HCT116 (cell line): Measurements from ENCODE around the gene EEFSEC. TPM values are rescaled to one million over a fixed set of nuclear protein-coding genes. Genes with fewer than 3 reads are reported as not detected.

Experiments
- ATAC-seq: fragments of 200-7000 bp; cut with Tn5 transposase; 2 replicates; pipeline ENCODE4 v1.9.1; 2020; ENCODE audit warnings: mild to moderate bottlenecking, moderate library complexity
- BruUV-seq: library from RNA; stranded (reverse); fragments of 400-500 nt; replicated peaks from 2 replicates; lab custom pipeline; 2021; lab: Mats Ljungman, UMichigan
- CTCF ChIA-PET: fragments of 300-600 bp; sonication (Branson Sonifier 250); formaldehyde crosslinking; loops from one replicate; lab custom pipeline; 2021; ENCODE audit warnings: antibody characterized with exemption; lab: Charles Lee
- POLR2A ChIA-PET: fragments of 300-600, 350-600 bp; sonication (Branson Sonifier 250); formaldehyde crosslinking; loops from one replicate; lab custom pipeline; 2021; ENCODE audit warnings: antibody characterized with exemption; lab: Charles Lee
- RAD21 ChIA-PET, 2 experiments: fragments of 300-600 bp; sonication (Branson Sonifier 250); formaldehyde crosslinking; loops; one replicate each; lab custom pipeline; 2023; ENCODE audit warnings: low total read pairs in 2 of 2; ENCODE audit not compliant: uncharacterized antibody in 2 of 2, unreplicated experiment in 2 of 2, low non-redundant PET in 1 of 2; lab: Charles Lee
- DNase-seq: peaks from one replicate; pipeline ENCODE4 v3.0.0-alpha.2; 2010; ENCODE audit warnings: low read depth, low spot score
- H2AFZ ChIP-seq: fragments of 200-600 bp; shearing (Covaris generic), sonication (generic); 2 replicates; pipeline ENCODE4 v1.6.1; 2017; ENCODE audit warnings: low read depth, mixed run types, mixed read lengths, antibody characterized with exemption, low read length; ENCODE audit not compliant: poor library complexity, severe bottlenecking
- H3K27ac ChIP-seq: 2 replicates; pipeline ENCODE4 v1.5.1; 2012; ENCODE audit warnings: low read depth, low read length
- H3K27me3 ChIP-seq: fragments of 200-600 bp; sonication (generic); 2 replicates; pipeline ENCODE4 v1.6.1; 2016; ENCODE audit warnings: mixed run types, low read length, mixed read lengths; ENCODE audit not compliant: insufficient read depth
- H3K36me3 ChIP-seq, 2 experiments: fragments of 200-500 bp in 1 of 2; fragments of 200-600 bp in 1 of 2; sonication (Bioruptor generic) in 1 of 2; sonication (generic) in 1 of 2; 2 replicates each; pipeline versions ENCODE4 v1.5.1 to v1.6.1; 2014 to 2016; ENCODE audit warnings: low read length in 2 of 2, inconsistent platforms in 1 of 2, mixed read lengths in 1 of 2, mixed run types in 1 of 2; ENCODE audit not compliant: insufficient read depth in 2 of 2, control insufficient read depth in 1 of 2
- H3K4me1 ChIP-seq, 2 experiments: fragments of 200-600 bp in 1 of 2; sonication (generic) in 1 of 2; 2 replicates each; pipeline versions ENCODE4 v1.5.1 to v1.6.1; 2012 to 2017; ENCODE audit warnings: low read length in 2 of 2, inconsistent platforms in 1 of 2, mild to moderate bottlenecking in 1 of 2, mixed read lengths in 1 of 2, mixed run types in 1 of 2, moderate library complexity in 1 of 2; ENCODE audit not compliant: insufficient read depth in 2 of 2, control insufficient read depth in 1 of 2
- H3K4me2 ChIP-seq: fragments of 200-600 bp; sonication (generic); 2 replicates; pipeline ENCODE4 v1.6.1; 2017; ENCODE audit warnings: mixed run types, low read length, mixed read lengths
- H3K4me3 ChIP-seq, 2 experiments: fragments of 200-600 bp in 1 of 2; sonication (generic) in 1 of 2; replicated peaks in 1 of 2; 2 replicates each; pipeline ENCODE4 v1.5.1; 2011 to 2016; ENCODE audit warnings: low read length in 2 of 2, control low read depth in 1 of 2, low read depth in 1 of 2, mild to moderate bottlenecking in 1 of 2, mixed read lengths in 1 of 2, mixed run types in 1 of 2
- H3K79me2 ChIP-seq: fragments of 200-600 bp; sonication (generic); 2 replicates; pipeline ENCODE4 v1.6.1; 2017; ENCODE audit warnings: mild to moderate bottlenecking, mixed run types, low read length, moderate library complexity, mixed read lengths; ENCODE audit not compliant: insufficient read depth
- H3K9ac ChIP-seq: fragments of 200-600 bp; sonication (generic); 2 replicates; pipeline ENCODE4 v1.6.1; 2016; ENCODE audit warnings: low read length, mixed read lengths
- H3K9me2 ChIP-seq: fragments of 200-600 bp; sonication (generic), shearing (Covaris generic); 2 replicates; pipeline ENCODE4 v1.6.1; 2017; ENCODE audit warnings: mixed run types, mild to moderate bottlenecking, moderate library complexity; ENCODE audit not compliant: insufficient read depth
- H3K9me3 ChIP-seq, 2 experiments: fragments of 200-500 bp in 1 of 2; fragments of 200-600 bp in 1 of 2; sonication (Bioruptor generic) in 1 of 2; sonication (generic) in 1 of 2; 2 replicates each; pipeline ENCODE4 v1.6.1; 2014 to 2017; ENCODE audit warnings: low read length in 2 of 2, mixed read lengths in 2 of 2, inconsistent platforms in 1 of 2, low read depth in 1 of 2, mild to moderate bottlenecking in 1 of 2, mixed run types in 1 of 2, moderate library complexity in 1 of 2; ENCODE audit not compliant: control insufficient read depth in 1 of 2, insufficient read depth in 1 of 2
- H4K20me1 ChIP-seq: fragments of 200-600 bp; sonication (generic), shearing (Covaris generic); 2 replicates; pipeline ENCODE4 v1.6.1; 2017; ENCODE audit warnings: mixed run types, mild to moderate bottlenecking, moderate library complexity; ENCODE audit not compliant: insufficient read depth
- CBX3 ChIP-seq: IDR thresholded peaks from 2 replicates; pipeline ENCODE4 v1.6.1; 2012; ENCODE audit warnings: low read depth
- CEBPB ChIP-seq: IDR thresholded peaks from 2 replicates; pipeline ENCODE4 v1.6.1; 2012; ENCODE audit warnings: low read depth
- CTCF ChIP-seq, 3 experiments: fragments of 200-600 bp in 1 of 3; sonication (generic) in 1 of 3; IDR thresholded peaks in 2 of 3; conservative IDR thresholded peaks in 1 of 3; 2 replicates each; pipeline ENCODE4 v1.5.1; 2012 to 2017; ENCODE audit warnings: low read depth in 2 of 3, low read length in 2 of 3, antibody characterized with exemption in 1 of 3, borderline replicate concordance in 1 of 3, control low read depth in 1 of 3, mild to moderate bottlenecking in 1 of 3, mixed read lengths in 1 of 3, mixed run types in 1 of 3, moderate library complexity in 1 of 3; ENCODE audit not compliant: insufficient read depth in 1 of 3
- EGR1 ChIP-seq: IDR thresholded peaks from 2 replicates; pipeline ENCODE4 v1.6.1; 2012; ENCODE audit warnings: low read depth
- ELF1 ChIP-seq: IDR thresholded peaks from 2 replicates; pipeline ENCODE4 v1.6.1; 2012; ENCODE audit warnings: low read depth, borderline replicate concordance
- EZH2phosphoT487 ChIP-seq: fragments of 200-600 bp; IDR thresholded peaks from 2 replicates; pipeline ENCODE4 v1.6.1; 2018; ENCODE audit warnings: antibody characterized with exemption, borderline replicate concordance
- FOSL1 ChIP-seq: IDR thresholded peaks from 2 replicates; pipeline ENCODE4 v1.6.1; 2012; ENCODE audit warnings: low read depth
- POLR2A ChIP-seq: IDR thresholded peaks from 2 replicates; pipeline ENCODE4 v1.7.0; 2011; ENCODE audit warnings: borderline replicate concordance; ENCODE audit not compliant: insufficient read depth, insufficient read length; ENCODE audit errors: extremely low read depth
- POLR2AphosphoS5 ChIP-seq: IDR thresholded peaks from 2 replicates; pipeline ENCODE4 v1.6.1; 2011; ENCODE audit warnings: mild to moderate bottlenecking, low read depth, low read length, moderate library complexity
- RAD21 ChIP-seq: IDR thresholded peaks from 2 replicates; pipeline ENCODE4 v1.6.1; 2012; ENCODE audit warnings: low read depth, mild to moderate bottlenecking
- SIN3A ChIP-seq: IDR thresholded peaks from 2 replicates; pipeline ENCODE4 v1.6.1; 2012; ENCODE audit warnings: low read depth
- SP1 ChIP-seq: IDR thresholded peaks from 2 replicates; pipeline ENCODE4 v1.6.1; 2012; ENCODE audit warnings: low read depth
- SRF ChIP-seq: IDR thresholded peaks from 2 replicates; pipeline ENCODE4 v1.6.1; 2012; ENCODE audit warnings: low read depth
- YY1 ChIP-seq: IDR thresholded peaks from 2 replicates; pipeline ENCODE4 v1.6.1; 2011; ENCODE audit warnings: low read length, low read depth, moderate library complexity, mild to moderate bottlenecking; ENCODE audit not compliant: insufficient replicate concordance; ENCODE audit errors: extremely low read depth
- ZNF274 ChIP-seq: fragments of 200-500 bp; sonication (Bioruptor generic); IDR thresholded peaks from 2 replicates; pipeline ENCODE4 v1.6.1; 2014; ENCODE audit warnings: mild to moderate bottlenecking, low read depth, low read length, inconsistent platforms
- intact Hi-C: fragments of 100-400 bp; cut with micrococcal nuclease; formaldehyde crosslinking; loops from 2 replicates; pipeline ENCODE4 v1.10.0; 2022
- total RNA-seq: library from RNA; stranded (reverse); gene quantifications from one replicate; pipeline ENCODE4 v1.2.1, GENCODE V29; 2021; ENCODE audit not compliant: unreplicated experiment
- TF ChIP-seq, protein P1 (sequence below): IDR thresholded peaks from 2 replicates; pipeline ENCODE4 v1.6.1; 2012
- TF ChIP-seq, protein P2 (sequence below): IDR thresholded peaks from 2 replicates; pipeline ENCODE4 v1.6.1; 2012

EEFSEC gene
- total RNA-seq, 1 experiment from 2014 or later, result 16.1 TPM

GRCh38 chr3:128238184-128238489 lies 84.9 kb downstream of the EEFSEC start:
- H2AFZ ChIP-seq, result no peak overlapping the region
- no peaks in the 10 kb centered on the region for H3K27me3 ChIP-seq
- no peaks in the 10 kb centered on the region for H3K4me1 ChIP-seq
- BruUV-seq, result no TSS peak
- ChIA-PET POLR2A (no interaction called here), RAD21 (no interaction called here), CTCF (interaction anchor here (1.2 kb wide), 1 partner anchor 11 kb away, joined by 4 read pairs; no protein-coding TSS in a partner anchor)
- no peaks in the 10 kb centered on the region for H3K9me3 ChIP-seq
- no peaks in the 10 kb centered on the region for H3K79me2 ChIP-seq
- TF ChIP-seq FOSL1, result no peak
- TF ChIP-seq, protein P1, sequence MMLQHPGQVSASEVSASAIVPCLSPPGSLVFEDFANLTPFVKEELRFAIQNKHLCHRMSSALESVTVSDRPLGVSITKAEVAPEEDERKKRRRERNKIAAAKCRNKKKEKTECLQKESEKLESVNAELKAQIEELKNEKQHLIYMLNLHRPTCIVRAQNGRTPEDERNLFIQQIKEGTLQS, result no peak
- no peaks in the 10 kb centered on the region for H4K20me1 ChIP-seq
- no peaks in the 10 kb centered on the region for H3K36me3 ChIP-seq
- DNase-seq (no peak), ATAC-seq (no peak)
- no peak overlapping the region for H3K4me3 ChIP-seq
- H3K4me2 ChIP-seq, result no peak overlapping the region
- H3K9me2 ChIP-seq, result no peaks in the 10 kb centered on the region
- no peak overlapping the region for H3K9ac ChIP-seq
- intact Hi-C loops, result no loop called here
- no peak overlapping the region for H3K27ac ChIP-seq

DNA sequence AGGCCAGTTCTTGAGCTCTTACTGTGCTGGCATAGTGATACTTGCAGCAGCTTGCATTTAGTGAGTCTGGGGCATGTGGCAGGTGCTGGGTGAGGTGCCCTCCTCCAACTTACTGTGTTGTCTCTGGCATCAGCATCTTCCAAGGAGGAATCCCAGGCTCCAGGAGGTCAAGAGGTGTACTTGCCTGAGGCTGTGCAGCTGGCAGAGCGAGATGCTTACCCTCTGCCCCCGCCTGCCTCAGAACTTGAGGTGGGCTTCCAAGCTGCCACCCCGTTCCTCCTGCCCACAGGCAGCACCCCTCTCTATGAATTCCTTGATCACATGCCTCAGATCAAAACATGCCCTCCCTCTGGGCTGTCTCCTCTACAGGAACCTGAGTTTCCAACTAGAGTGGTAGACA lies 86.0 kb downstream of the EEFSEC start:
- no peaks in the 10 kb centered on the region for H3K36me3 ChIP-seq

More for the DNA sequence above, 86.0 kb downstream of the EEFSEC start:
- Histone ChIP-seq H3K9me2 (no peaks in the 10 kb centered on the region), H3K4me2 (no peak overlapping the region), H3K79me2 (no peaks in the 10 kb centered on the region), H3K4me3 (no peak overlapping the region), H3K9me3 (no peaks in the 10 kb centered on the region), H3K4me1 (no peaks in the 10 kb centered on the region), H4K20me1 (no peaks in the 10 kb centered on the region), H3K27me3 (no peaks in the 10 kb centered on the region), H2AFZ (no peak overlapping the region), H3K9ac (no peak overlapping the region), H3K27ac (no peak overlapping the region)
- intact Hi-C loops, result no loop called here
- DNase-seq (no peak), ATAC-seq (no peak)
- ChIA-PET RAD21 (no interaction called here), CTCF (no interaction called here), POLR2A (no interaction called here)
- no peak for TF ChIP-seq ZNF274
- no peak for TF ChIP-seq FOSL1
- TF ChIP-seq SIN3A, result no peak
- no peak for TF ChIP-seq SRF
- no peak for TF ChIP-seq POLR2AphosphoS5
- no peak for TF ChIP-seq CEBPB
- TF ChIP-seq, protein P2, sequence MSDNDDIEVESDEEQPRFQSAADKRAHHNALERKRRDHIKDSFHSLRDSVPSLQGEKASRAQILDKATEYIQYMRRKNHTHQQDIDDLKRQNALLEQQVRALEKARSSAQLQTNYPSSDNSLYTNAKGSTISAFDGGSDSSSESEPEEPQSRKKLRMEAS, result no peak
- no peak for TF ChIP-seq ELF1
- TF ChIP-seq SP1, result no peak
- TF ChIP-seq RAD21, result no peak
- no peak for TF ChIP-seq EZH2phosphoT487
- TF ChIP-seq YY1, result no peak
- TF ChIP-seq POLR2A, result no peak
- no peak for TF ChIP-seq CTCF (IDR thresholded peaks at IDR 0.05 in 2 of 3, conservative IDR thresholded peaks at IDR 0.05 in 1 of 3; ENCODE audit: borderline replicate concordance in 1 of 3, insufficient read depth in 1 of 3, low read depth in 2 of 3, low read length in 2 of 3)
- no peak for TF ChIP-seq CBX3
- TF ChIP-seq EGR1, result no peak
- no TSS peak for BruUV-seq
